Measurements from ENCODE around the gene CLTRN. TPM values are rescaled to one million over a fixed set of nuclear protein-coding genes. Genes with fewer than 3 reads are reported as not detected.

Gene CLTRN
- total and polyA plus RNA-seq, 2 of the 8 experiments (the other 6 are each of a cell fraction or from before 2014, with no cell fraction given), result 1.2 to 1.3 TPM

- no peak for DNase-seq (ENCODE audit: low read depth in 1 of 2, low spot score in 2 of 2)
- H3K4me3 ChIP-seq (ENCODE audit: extremely low read depth in 1 of 4, insufficient read depth in 2 of 4, low read depth in 3 of 4, low read length in 4 of 4), result no peak overlapping the region
- no peak overlapping the region for H2AFZ ChIP-seq (ENCODE audit: low read length)
- no peaks in the 10 kb centered on the region for H4K20me1 ChIP-seq (replicated peaks in 1 of 2; ENCODE audit: control insufficient read depth in 1 of 2, insufficient read depth in 2 of 2, low read length in 2 of 2)
- H3K27ac ChIP-seq (ENCODE audit: low read depth, low read length), result no peak overlapping the region
- no peaks in the 10 kb centered on the region for H3K79me2 ChIP-seq (ENCODE audit: control insufficient read depth in 1 of 2, insufficient read depth in 2 of 2, low read length in 2 of 2)
- H2BK20ac ChIP-seq (ENCODE audit: low read length), result no peak overlapping the region
- no peaks in the 10 kb centered on the region for H3K9me3 ChIP-seq (ENCODE audit: insufficient read depth in 2 of 2, low read depth in 1 of 2, low read length in 1 of 2)
- H3K4ac ChIP-seq (replicated peaks; ENCODE audit: insufficient read length, low read depth, low read length), result no peak overlapping the region
- TF ChIP-seq EGR1 (IDR thresholded peaks at IDR 0.05; ENCODE audit: borderline replicate concordance, low read depth, low read length), result no peak
- TF ChIP-seq RNF2 (IDR thresholded peaks at IDR 0.05; ENCODE audit: borderline replicate concordance, low read depth, low read length, missing control alignments, poor library complexity, severe bottlenecking), result no peak
- TF ChIP-seq GABPA (IDR thresholded peaks at IDR 0.05; ENCODE audit: borderline replicate concordance, insufficient read depth, low read length), result no peak
- no peak for TF ChIP-seq SIX5 (IDR thresholded peaks at IDR 0.05; ENCODE audit: low read depth, low read length)
- TF ChIP-seq NRF1 (IDR thresholded peaks at IDR 0.05; ENCODE audit: low read depth, low read length), result no peak
- POLR2A ChIA-PET (ENCODE audit: partially characterized antibody), result no interaction called here
- no peak overlapping the region for H2BK120ac ChIP-seq (replicated peaks; ENCODE audit: low read depth, low read length)
- no peak overlapping the region for H2BK15ac ChIP-seq (ENCODE audit: low read length)
- no peaks in the 10 kb centered on the region for H3K4me1 ChIP-seq (replicated peaks in 1 of 4; ENCODE audit: control insufficient read depth in 3 of 4, insufficient read depth in 4 of 4, low read length in 3 of 4)
- no peak overlapping the region for H3K4me2 ChIP-seq (ENCODE audit: insufficient read depth in 1 of 2, low read depth in 2 of 2, low read length in 2 of 2)
- no peaks in the 10 kb centered on the region for H3K79me1 ChIP-seq (ENCODE audit: low read depth, low read length)
- H2BK12ac ChIP-seq (ENCODE audit: low read depth, low read length), result no peak overlapping the region
- CTCF ChIA-PET (ENCODE audit: partially characterized antibody), result interaction anchor here (0.8 kb wide), 1 partner anchor 296 kb away, joined by 3 read pairs; no protein-coding TSS in a partner anchor
- no peak for FAIRE-seq
- no peak overlapping the region for H4K8ac ChIP-seq (ENCODE audit: extremely low read depth, insufficient read depth, low read length)
- H3K36me3 ChIP-seq (ENCODE audit: control insufficient read depth in 2 of 4, insufficient read depth in 4 of 4, low read length in 3 of 4), result no peaks in the 10 kb centered on the region
- no peak overlapping the region for H3K9ac ChIP-seq (replicated peaks in 1 of 4; ENCODE audit: extremely low read depth in 1 of 4, low read depth in 3 of 4, low read length in 3 of 4)
- H3K23ac ChIP-seq (ENCODE audit: insufficient read length), result no peak overlapping the region
- no peak overlapping the region for H2BK5ac ChIP-seq (ENCODE audit: low read depth, low read length)
- H4K91ac ChIP-seq (replicated peaks; ENCODE audit: insufficient read length, low read length), result no peak overlapping the region
- no peak overlapping the region for H4K5ac ChIP-seq (ENCODE audit: insufficient read length, low read depth, low read length)
- H2AK5ac ChIP-seq (ENCODE audit: low read depth, low read length), result no peak overlapping the region
- H3K14ac ChIP-seq (ENCODE audit: insufficient read length), result no peak overlapping the region
- H3K27me3 ChIP-seq (replicated peaks in 1 of 4; ENCODE audit: control insufficient read depth in 3 of 4, extremely low read depth in 1 of 4, insufficient read depth in 3 of 4, low read length in 3 of 4), result no peaks in the 10 kb centered on the region
- H3K23me2 ChIP-seq (ENCODE audit: low read depth, low read length), result no peaks in the 10 kb centered on the region
- no peak overlapping the region for H3K18ac ChIP-seq (ENCODE audit: extremely low read depth, low read length)
- no peak overlapping the region for H3K56ac ChIP-seq (replicated peaks; ENCODE audit: insufficient read length, low read depth, low read length)
- 100% methylated on average over 3 of the region's 27 CpGs; no CpG with 5 or more reads in 1 of the 2 experiments for WGBS, 2 experiments (ENCODE audit: extremely low coverage in 1 of 2, insufficient coverage in 1 of 2, insufficient read length in 1 of 2, insufficient replicate concordance in 2 of 2, low coverage in 1 of 2, low lambda C conversion rate in 2 of 2, missing lambda C conversion rate in 1 of 2)
These were observed 18.1 kb downstream of the CLTRN start for GRCh38 chrX:15646543-15646942.
